Effector memory CD4-positive, alpha-beta T cell (primary cell): ENCODE data around the gene ADRM1.

Source experiments
- DNase-seq, 3 donors: peaks; one replicate each; pipeline ENCODE4 v3.0.0-alpha.2; 2020
- H3K27ac ChIP-seq: 2 replicates; pipeline ENCODE4 v1.7.0; 2013; ENCODE audit warnings: mild to moderate bottlenecking, low read length, moderate library complexity; ENCODE audit not compliant: insufficient read depth, poor library complexity, severe bottlenecking
- H3K27me3 ChIP-seq: replicated peaks from 2 replicates; pipeline ENCODE4 v1.7.0; 2013; ENCODE audit warnings: mild to moderate bottlenecking, low read length; ENCODE audit not compliant: insufficient read depth, control insufficient read depth, poor library complexity, severe bottlenecking
- H3K36me3 ChIP-seq: 2 replicates; pipeline ENCODE4 v1.7.0; 2013; ENCODE audit warnings: mild to moderate bottlenecking, low read length, moderate library complexity; ENCODE audit not compliant: control insufficient read depth, insufficient read depth
- H3K4me1 ChIP-seq: 2 replicates; pipeline ENCODE4 v1.7.0; 2013; ENCODE audit warnings: low read length, mild to moderate bottlenecking; ENCODE audit not compliant: control insufficient read depth, insufficient read depth, poor library complexity, severe bottlenecking
- H3K4me3 ChIP-seq: 2 replicates; pipeline ENCODE4 v1.7.0; 2013; ENCODE audit warnings: low read length, low read depth, mild to moderate bottlenecking; ENCODE audit not compliant: insufficient read depth, poor library complexity, severe bottlenecking
- H3K9me3 ChIP-seq: 2 replicates; pipeline ENCODE4 v1.7.0; 2013; ENCODE audit warnings: mild to moderate bottlenecking, low read length, moderate library complexity; ENCODE audit not compliant: control insufficient read depth
- total RNA-seq, 3 donors: gene quantifications; one replicate each; lab custom pipeline; 2026; lab: John Stamatoyannopoulos, UW

ADRM1 gene, protein sequence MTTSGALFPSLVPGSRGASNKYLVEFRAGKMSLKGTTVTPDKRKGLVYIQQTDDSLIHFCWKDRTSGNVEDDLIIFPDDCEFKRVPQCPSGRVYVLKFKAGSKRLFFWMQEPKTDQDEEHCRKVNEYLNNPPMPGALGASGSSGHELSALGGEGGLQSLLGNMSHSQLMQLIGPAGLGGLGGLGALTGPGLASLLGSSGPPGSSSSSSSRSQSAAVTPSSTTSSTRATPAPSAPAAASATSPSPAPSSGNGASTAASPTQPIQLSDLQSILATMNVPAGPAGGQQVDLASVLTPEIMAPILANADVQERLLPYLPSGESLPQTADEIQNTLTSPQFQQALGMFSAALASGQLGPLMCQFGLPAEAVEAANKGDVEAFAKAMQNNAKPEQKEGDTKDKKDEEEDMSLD
- 40.0 to 50.9 (median 49.3) reads per million in 3 donors for total RNA-seq

DNA sequence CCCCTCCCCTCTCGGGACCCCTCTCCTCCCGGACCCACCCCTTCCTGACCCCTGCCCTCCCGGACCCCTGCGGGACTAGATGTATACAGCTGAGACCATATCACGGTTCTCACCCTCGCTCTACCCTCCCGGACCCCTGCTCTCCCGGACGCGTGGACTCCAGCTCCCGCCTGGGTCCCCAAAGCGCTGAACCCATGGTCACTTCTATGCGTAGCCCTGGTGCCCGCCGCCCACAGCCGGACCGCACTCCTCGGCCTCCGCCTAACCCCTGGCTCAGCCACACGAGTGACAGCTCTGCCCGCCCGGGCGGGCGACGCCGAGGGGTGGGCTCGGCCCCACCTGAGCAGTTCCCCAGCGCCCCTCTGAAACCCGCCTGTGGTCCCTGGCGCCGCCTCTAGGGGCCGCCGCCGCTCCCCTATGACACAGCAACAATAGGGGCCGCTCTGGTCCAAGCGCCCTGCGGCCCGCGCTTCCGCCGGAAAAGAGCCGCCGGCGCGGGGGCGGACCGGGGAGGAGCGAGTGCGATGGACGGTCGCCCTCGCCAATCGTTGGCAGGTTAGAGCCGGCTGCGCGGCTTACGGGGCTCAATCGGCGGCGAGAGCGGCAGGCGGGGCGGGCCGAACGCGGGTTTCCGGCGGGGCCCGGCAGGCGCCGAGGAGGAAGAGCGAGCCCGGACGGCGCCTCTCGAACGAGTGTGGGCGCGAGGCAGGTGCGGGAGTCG, at the start of gene ADRM1:
ADRM1 (plus strand) TSS at position 657 of the 721 bp plus-strand sequence. CDS start 572 bp downstream, outside the sequence.
- peak within 1 kb of the TSS; percentile 79 for H3K4me3 ChIP-seq
- H3K4me1 ChIP-seq = peaks cover 27% of the 10 kb centered on the region
- H3K9me3 ChIP-seq = no peaks in the 10 kb centered on the region
- no peaks in the 10 kb centered on the region for H3K27me3 ChIP-seq
- peaks cover 18% of the 10 kb centered on the region for H3K36me3 ChIP-seq
- peak within 1 kb of the TSS; percentile 79 for H3K27ac ChIP-seq
- DNase-seq = peak; percentile 89 to 94 (median 91)

DNA sequence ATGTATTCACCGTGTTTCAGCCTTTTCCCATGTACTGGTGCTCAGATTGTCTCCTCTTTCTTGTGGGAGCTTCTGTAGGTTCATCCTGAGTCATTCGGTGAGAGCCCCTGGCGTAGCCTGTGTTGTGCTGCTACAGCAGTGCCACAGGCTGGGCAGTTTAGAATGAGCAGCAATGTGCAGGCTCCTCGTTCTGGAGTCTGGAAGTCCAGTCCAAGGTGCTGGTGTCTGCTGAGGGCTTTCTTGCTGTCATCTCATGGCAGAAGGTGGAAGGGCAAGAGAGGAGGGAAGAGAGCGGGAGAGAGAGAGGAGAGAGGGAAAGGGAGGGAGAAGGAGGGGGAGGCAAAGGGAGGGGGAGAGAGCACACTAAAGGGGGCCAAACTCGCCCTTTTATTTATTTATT, 49.4 kb upstream of the ADRM1 start:
- Histone ChIP-seq H3K27me3 (no peaks in the 10 kb centered on the region), H3K36me3 (peaks cover 25% of the 10 kb centered on the region), H3K4me1 (no peaks in the 10 kb centered on the region), H3K27ac (no peak overlapping the region), H3K4me3 (no peak overlapping the region), H3K9me3 (no peaks in the 10 kb centered on the region)
- DNase-seq = no peak

DNA sequence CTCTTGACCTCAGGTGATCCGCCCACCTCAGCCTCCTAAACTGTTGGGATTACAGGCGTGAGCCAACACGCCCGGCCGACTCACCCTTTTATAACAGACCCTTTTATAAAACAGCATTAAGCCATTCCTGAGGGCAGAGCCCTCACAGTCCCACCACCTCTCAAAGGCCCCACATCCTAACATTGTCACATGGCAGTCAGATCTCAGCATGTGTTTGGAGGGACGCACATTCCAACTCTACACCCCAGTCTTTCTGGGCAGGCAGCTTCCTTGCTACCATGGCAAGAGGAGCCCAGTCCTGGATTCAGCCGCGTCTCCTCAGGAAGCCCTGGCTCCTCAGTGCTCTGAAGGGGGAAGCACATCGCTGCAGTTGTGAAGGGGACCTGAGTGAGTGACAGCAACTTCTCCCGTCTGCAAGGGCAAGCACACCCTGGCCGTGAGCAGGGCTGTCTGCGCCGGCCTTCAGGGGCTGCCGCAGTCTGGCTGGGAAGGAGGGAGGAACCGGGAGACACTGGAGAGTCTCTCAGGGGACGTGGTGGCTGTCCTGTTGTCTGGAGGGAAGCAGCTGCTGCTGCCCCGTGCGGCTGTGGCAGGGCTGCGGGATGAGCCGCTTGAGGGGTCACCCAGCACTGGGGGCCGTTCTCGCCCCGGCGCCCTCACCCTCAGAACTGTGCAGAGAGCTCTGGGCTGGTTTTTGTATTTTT, 48.6 kb upstream of the ADRM1 start:
- Histone ChIP-seq H3K9me3 (no peaks in the 10 kb centered on the region), H3K27me3 (no peaks in the 10 kb centered on the region), H3K36me3 (peaks cover 33% of the 10 kb centered on the region), H3K4me3 (no peak overlapping the region), H3K27ac (no peak overlapping the region), H3K4me1 (no peaks in the 10 kb centered on the region)
- no peak for DNase-seq

DNA sequence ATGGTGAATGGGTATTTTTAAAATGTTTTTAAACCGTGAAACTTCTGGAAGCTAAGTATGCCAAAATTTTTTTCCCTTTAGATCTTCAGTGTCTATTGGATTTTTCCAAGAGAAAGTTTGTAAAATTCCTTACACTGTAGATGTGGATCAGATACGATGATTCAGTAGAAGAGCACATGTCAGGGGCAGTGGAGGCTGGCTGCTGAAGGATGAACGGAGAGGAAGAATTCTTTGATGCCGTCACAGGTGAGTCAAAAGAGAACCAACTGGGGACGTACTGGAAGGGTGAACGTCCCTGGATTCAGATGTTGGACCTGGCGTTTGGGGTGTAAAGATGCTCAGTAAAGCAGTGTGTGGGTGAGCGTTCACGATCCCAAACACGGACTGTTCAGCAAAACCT, 46.8 kb upstream of the ADRM1 start:
- Histone ChIP-seq H3K4me1 (no peaks in the 10 kb centered on the region), H3K27me3 (no peaks in the 10 kb centered on the region), H3K36me3 (peaks cover 49% of the 10 kb centered on the region), H3K4me3 (no peak overlapping the region), H3K9me3 (no peaks in the 10 kb centered on the region), H3K27ac (no peak overlapping the region)
- DNase-seq = no peak

DNA sequence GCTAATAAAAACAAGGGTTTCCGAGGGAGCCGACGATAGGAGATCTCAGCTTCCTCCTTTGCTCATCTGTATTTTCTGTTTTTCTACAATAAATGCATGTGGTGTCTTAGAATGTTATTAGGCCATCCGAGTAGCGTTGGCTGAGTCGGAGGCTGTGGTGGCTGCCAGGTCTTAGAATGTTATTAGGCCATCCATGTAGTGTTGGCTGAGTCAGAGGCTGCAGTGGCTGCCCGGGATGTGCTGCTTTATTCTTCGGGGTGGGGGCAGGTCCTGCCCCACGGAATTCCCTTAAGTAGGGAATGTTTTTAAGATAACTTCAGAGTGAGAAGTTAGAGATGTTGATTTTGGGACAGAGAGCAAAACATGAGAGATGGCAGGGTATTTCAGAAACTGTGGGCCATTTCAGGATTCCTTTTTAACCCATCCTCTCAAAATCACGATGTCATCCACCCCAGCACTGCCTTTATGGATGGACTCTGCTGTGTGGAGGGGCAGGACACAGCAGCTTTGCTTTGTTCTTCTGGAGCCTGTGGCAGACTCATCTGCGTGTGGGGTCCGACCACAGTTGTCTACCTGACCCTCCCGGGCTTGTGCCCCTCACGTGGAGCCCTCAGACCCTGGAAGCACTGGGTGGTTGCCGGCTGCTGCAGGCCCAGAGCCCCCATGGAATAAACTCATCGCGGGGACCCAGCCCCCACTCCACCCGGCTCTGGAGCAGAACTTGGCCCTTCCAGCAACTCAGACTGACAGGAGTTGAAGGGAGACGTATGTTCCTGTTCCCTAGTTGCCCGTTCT, 44.1 kb upstream of the ADRM1 start:
- DNase-seq = no peak
- Histone ChIP-seq H3K4me1 (no peaks in the 10 kb centered on the region), H3K27me3 (no peaks in the 10 kb centered on the region), H3K27ac (no peak overlapping the region), H3K9me3 (no peaks in the 10 kb centered on the region), H3K36me3 (peaks cover 76% of the 10 kb centered on the region), H3K4me3 (no peak overlapping the region)

DNA sequence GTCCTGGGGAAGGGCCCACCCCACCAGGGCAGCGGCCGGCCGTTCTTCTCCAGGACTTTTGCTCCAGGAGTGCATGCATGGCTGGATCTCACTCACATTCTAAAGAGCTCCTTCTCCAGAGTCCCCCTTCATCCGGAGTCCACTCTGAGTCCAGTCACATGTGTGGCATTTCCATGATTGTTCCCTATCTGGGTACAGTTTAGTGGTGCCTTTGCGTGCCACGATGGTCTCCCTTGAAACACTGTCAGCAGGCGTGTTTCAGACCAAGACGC, 43.6 kb upstream of the ADRM1 start:
- Histone ChIP-seq H3K4me1 (no peaks in the 10 kb centered on the region), H3K27ac (no peak overlapping the region), H3K4me3 (no peak overlapping the region), H3K27me3 (no peaks in the 10 kb centered on the region), H3K9me3 (no peaks in the 10 kb centered on the region), H3K36me3 (peaks cover 77% of the 10 kb centered on the region)
- DNase-seq = no peak

DNA sequence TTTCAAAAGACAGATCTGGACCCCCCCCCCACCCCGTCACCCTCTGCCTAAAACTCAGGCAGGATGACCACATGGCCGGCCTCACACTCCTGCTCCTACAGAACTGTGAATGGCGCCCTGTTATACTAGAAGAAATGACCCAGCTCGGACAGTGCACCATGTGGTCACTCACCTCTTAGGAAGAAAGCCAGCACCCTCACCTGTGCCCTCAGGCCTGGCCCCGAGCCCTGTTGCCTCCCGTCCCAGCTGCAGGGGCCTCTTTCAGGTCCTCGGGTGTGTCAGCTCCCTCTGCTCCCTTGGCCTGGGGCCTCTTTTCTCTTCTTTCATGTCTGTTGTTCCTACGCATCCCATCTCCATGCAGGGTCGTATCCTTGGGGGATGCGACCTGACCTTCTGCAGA, 40.7 kb upstream of the ADRM1 start:
- Histone ChIP-seq H3K27me3 (no peaks in the 10 kb centered on the region), H3K36me3 (peaks cover 78% of the 10 kb centered on the region), H3K4me1 (no peaks in the 10 kb centered on the region), H3K27ac (no peak overlapping the region), H3K9me3 (no peaks in the 10 kb centered on the region), H3K4me3 (no peak overlapping the region)
- no peak for DNase-seq

DNA sequence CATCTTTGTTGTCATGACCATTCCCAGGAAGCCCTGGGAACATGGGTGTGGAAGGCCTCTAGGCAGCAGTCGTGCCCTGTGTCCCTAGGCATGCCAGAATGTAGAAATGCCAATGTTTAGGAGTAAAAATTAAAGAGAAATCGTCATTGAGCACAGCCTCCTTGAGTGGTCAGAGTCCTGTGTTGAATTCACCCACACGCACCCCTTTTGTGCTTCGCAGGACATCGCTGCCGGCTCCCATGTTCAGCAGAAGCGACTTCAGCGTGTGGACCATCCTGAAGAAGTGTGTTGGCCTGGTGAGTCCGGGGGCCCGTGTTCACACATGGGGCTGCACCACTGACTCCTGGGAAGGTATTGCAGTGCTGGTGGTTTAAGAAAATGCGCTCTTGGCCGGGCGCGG, 39.4 kb upstream of the ADRM1 start:
- DNase-seq = no peak
- no peaks in the 10 kb centered on the region for H3K27me3 ChIP-seq
- H3K9me3 ChIP-seq = no peaks in the 10 kb centered on the region
- no peaks in the 10 kb centered on the region for H3K4me1 ChIP-seq
- H3K27ac ChIP-seq = no peak overlapping the region
- H3K4me3 ChIP-seq = no peak overlapping the region
- H3K36me3 ChIP-seq = peaks cover 73% of the 10 kb centered on the region

DNA sequence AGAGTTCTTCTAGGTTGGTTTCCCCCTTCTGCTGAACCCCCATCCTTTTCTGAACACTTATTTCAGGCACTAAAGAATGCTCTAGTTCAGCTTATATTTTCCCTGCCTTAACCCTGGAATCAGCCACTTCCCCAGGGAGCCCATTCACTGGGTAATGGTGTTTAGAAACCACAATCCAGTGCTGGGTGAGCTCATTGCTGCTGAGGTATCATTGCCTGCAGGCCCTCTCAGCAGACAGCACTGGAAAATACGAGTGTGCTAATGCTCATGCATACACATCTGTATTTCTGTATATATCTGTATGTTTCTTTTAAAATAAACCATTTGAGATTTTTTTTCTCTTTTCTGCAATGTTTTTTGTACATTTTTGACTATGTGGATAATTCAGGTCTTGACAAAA, 37.4 kb upstream of the ADRM1 start:
- H3K27ac ChIP-seq = no peak overlapping the region
- peaks cover 54% of the 10 kb centered on the region for H3K36me3 ChIP-seq

More for the DNA sequence above, 37.4 kb upstream of the ADRM1 start:
- Histone ChIP-seq H3K4me3 (no peak overlapping the region), H3K9me3 (no peaks in the 10 kb centered on the region), H3K4me1 (no peaks in the 10 kb centered on the region), H3K27me3 (no peaks in the 10 kb centered on the region)
- no peak for DNase-seq
